GM19395 (cell line): Measurements from ENCODE around the gene TSPAN9.

Experiments used
- ATAC-seq: cut with Tn5 transposase; IDR thresholded peaks from one replicate; pipeline ENCODE4 v1.9.1; 2021; ENCODE audit warnings: mild to moderate bottlenecking, moderate library complexity; ENCODE audit not compliant: unreplicated experiment

The TSPAN9 gene

DNA sequence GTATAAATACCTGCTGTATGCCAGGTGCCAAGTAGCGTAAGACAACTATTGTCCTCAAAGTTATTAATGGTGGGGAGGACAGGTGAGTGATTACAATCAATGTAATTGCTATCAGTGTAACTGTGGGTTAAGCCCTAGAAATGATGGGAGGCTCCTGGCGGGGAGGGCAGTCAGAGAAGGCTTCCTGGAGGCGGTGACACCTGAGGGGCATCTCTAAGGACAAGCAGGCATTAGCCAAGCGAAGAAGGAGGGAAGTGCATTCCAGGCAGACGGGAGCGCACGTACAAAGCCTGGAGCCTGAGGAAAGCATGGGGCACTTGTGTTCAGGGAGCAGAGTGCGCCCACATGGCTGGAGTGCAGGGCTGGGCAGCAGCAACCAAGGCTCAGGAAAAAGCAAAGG lies 230.9 kb downstream of the TSPAN9 start:
- no peak for ATAC-seq

DNA sequence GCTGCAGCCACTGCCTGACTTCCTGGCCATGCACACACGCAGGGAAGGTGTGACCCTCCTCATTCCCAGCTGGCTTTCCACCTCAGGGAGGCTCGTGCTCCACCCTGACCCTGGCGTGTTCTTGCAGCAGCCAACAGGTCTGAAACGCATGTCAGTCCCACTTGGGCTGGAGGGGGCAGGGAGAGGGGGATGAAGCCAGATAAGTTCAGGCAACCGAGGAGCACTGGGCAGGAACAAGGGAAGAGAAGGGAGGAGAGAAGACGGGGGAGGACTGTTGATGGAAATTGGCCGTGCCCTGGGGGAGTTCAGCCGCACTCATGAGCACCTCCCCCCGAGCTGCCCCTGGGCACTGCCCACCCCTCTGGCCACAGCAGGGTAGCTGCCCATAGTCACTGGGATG lies 231.4 kb downstream of the TSPAN9 start:
- ATAC-seq: no peak

DNA sequence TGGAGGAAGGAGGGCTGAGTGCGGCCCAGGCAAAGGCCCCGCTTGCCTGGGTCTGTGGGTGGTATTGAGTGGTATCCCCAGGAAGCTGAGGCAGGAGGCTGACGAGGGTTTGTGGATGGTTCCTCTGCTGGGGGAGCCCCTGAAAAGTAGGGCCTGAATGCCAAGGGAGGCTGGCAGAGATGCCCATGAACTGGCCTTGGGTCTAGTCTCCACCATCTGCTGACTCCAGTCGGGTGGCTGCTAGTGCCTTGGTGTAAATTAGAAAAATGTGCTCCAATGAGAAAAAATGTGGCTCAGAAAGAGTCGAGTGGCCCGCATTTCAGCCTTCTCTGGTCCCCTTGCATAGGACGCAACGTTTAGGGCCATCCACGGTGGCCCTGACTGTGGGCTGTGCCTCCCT lies 232.6 kb downstream of the TSPAN9 start:
- ATAC-seq: no peak

DNA sequence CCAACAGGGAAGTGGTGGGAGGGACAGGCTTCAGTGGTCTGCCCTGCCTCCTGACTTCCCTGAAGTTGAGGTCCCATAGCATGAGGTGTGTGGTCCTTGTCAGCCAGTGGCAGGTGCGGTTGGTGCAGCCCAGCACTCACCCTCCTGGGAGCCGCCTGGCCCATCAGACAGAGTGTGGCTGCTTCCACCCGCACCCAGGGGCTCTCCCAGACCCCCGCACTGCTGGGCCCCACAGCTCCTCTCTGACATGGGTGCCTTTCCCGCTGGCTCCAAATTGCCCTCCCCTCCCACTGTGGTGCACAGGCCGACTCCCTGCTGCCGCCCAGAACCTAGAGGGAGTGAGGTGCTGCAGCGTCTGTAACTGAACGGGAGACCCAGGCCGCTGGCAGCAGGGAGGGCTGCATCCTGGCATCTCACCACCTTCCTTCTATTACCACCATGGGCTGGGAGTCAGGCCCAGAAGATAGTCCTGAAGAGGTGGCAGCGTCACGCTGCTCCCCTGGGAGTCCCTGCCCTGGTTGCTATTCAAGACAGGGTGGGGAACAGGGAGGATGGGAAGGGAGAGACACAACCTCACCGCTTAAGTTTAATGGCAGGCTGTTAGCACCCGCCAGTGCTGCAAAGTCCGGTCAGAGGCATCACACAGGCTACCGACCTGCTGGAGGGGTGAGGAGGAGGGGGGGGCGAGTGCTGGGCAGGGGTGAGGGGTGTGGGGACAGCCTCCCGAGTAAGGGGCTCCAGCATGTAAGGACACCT lies 233.3 kb downstream of the TSPAN9 start:
- no peak for ATAC-seq

DNA sequence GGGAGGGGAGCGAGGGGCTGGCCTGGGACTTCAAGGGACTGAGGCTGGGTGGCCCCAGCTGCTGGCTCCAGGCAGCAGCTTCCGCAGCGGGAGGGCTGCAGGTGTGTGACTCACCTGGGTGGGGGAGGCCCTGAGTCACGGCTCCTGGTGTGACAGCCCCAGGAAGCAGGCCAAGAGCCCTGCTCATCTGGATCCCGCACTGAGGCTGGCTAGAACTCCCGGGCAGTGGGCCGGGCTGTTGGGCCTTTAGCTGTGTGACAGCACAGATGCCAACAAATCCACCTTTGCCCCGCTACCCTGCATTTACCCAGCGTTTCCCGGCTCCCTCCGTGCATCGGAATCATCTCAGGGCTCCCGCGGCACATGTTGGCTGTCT lies 233.8 kb downstream of the TSPAN9 start:
- no peak for ATAC-seq

DNA sequence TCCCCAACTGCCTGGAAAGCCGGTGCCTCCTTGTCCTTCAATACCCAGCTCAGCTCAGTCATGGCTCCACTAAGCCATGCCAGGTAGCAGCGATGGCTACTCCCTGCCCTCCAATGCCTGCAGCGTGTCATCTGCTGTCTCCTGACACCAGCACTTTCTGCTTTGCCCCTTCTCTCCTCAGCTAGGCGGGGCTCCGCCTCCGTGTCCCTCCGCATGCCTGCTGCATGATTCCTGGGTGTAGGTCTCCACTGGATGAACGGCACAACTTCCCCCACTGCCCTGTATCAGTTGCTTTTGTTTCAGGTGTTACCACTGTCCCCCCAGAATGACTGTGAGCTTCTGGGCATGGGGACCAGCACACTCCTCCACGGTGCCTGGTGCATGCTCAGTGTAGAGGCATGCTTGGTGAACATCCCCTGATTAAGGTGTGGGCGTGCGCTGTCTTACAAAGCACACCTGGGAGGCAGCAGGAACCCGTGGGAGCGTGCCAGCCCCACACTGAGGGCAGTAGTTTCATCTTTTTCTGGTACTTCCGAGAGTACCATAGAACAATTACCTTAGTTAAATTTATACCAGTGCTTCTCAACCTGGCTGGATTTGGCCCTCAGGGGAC lies 234.4 kb downstream of the TSPAN9 start:
- no peak for ATAC-seq

DNA sequence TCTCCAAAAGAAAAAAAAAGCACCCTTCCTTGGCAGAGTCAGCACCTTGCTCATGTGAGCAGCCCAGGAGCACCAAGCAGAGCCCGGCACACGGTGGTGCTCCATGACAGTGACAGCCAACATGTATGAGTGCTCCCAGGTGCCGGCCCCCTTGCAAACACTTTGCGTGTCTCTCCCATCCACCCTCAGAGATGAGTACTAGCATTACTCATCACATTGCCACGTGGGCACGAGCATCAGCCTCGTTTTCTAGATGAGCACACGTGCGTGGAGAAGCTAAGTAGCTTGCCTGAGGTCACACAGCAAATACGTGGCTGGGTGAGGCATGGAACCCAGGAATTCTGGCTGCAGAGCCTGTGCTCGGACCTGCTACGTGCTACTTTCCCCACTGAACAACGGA lies 235.9 kb downstream of the TSPAN9 start:
- ATAC-seq: no peak

DNA sequence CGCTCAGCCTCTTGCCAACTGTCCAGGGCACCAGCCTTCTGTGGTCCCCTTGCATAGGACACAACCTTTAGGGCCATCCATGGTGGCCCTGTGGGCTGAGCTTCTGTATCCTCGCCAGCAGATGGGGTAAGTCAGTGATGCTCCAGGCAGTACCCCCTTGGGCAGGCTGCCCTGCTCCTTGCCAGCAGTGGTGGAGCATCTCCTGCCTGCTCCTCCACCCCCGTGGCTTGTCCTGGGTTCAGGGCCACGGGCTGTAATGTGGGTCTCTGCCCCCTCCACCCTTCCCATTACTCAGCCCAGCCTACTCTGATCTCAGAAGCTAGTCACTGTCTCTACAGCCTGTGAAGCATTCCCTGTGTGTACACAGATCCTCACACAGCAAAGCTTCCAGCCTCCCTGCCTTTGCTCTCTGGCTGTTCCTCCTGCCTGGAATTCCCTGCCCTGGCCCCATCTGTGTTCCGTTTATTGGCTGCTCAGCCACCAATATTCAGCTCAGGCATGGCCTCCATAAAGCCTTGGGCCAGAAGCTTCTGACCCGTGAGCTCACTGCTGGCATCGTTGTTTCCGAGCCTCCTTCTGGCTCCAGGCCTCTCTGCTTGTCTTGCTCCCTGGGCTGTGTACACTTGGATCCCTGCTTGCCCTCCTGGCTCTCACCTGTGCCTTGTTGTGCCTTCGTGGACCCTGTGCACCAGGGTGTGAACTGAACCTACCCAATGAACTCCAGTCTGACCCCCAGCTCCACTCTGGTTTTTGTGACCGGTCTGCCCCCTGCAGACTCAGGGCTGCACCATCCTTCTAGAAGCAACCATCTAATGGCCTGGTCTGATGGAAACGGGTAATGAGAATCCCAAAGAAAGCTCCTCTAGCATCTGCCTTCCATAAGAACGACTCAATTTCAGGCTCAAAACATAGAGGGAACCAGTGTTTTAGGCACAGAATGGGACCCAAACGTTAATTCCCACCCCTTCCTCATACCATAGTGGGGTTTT lies 236.8 kb downstream of the TSPAN9 start:
- no peak for ATAC-seq

DNA sequence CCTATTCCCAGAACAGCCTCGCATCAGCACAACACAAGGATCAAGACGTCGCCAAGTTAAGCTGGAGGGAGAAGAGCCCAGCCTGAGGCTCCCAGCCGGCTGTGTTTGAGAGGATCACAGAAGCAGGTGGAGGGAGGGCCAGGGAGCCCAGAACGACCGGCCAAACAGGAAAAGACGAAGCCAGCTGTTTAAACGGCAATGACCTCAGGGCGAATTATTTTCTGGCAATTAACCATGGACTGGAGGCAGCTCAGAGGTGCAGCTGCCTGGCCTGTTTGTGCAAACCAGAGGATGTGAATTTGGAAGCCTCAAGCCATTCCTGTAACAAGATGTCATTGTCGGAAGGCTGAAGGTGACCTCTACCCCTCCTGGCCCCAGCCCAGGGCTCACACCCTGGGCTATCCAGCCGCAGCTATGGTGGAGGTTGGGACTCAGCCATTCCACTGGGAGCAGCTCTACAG lies 238.1 kb downstream of the TSPAN9 start:
- no peak for ATAC-seq

DNA sequence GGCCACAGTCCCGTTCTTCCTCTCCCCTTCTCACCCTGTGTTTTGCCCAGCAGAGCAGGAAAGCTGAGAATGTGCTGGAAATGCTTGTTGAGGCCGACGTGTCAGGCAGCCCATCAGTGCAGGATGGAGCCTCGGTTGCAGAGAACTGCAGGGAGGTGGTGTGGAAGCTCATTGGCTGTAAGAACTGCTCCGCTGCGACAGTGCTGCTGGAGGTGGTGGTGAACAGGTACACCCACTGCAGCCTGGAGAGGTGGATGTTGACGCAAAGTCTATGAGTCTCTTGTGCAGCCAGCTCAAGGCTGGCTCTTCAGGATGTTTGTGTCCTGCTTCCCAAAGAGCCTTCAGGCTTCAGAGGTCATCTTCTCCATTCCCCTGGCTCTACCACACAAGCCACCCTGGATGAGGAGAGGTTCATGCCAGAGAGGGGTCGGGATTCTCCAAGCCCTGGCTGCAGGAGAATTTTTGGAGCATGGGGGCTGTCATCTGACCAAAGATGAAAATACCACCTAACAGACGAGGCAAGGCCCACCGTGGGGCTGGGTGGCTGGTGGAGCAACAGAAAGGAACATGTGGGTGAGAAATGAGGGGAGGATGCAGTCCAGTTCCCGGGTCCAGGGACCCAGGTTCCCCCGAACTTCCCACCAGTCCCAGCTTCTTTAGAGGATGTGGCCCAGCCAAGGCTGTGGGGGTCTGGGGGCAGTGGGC lies 239.7 kb downstream of the TSPAN9 start:
- no peak for ATAC-seq

DNA sequence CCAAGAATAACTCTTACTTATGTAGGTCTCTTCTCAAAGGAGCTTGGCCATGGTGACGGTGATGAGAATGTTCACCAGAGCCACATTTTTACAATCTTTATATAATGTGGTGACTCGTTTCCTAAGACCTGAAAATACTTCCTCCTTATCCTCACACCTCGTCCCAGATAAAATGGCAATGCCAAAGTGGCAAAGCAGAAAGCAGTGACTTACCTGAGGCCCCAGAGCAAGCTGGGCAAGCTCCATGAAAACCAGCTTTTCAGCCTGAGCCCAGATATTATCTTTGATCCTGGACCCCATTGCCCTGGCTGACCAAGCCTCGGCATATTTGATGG lies 240.3 kb downstream of the TSPAN9 start:
- no peak for ATAC-seq

DNA sequence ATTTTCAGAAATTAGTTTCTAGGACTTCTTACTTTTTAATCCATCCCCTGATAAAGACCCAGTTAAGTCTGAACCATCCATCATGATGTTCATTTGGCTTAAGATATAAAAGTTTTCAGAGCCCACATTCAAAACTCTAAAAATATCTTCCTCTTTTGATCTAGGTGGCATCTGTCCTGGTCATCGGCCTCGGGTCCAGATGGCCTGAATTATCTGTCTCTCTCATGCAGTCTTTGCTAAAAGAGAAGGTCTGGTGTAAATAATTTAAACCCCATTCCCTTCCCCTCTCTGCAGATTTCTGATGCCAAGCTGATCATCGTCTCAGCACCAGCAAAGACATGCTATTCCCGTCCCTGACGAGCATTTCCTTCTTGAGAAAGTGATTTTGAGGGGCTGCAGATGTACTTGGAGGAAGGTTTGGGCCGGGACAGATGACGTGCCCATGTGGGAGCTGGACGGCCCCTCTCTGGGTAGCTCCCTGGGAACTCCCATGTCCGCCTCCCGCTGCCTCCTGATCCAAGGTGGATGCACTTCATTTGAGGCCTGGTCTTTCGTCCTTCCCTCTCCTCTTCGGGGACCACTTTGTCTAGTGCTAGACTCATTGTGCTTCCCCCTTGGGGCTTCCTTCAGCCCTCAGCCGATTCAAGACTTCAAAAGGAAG lies 240.8 kb downstream of the TSPAN9 start:
- ATAC-seq: no peak

DNA sequence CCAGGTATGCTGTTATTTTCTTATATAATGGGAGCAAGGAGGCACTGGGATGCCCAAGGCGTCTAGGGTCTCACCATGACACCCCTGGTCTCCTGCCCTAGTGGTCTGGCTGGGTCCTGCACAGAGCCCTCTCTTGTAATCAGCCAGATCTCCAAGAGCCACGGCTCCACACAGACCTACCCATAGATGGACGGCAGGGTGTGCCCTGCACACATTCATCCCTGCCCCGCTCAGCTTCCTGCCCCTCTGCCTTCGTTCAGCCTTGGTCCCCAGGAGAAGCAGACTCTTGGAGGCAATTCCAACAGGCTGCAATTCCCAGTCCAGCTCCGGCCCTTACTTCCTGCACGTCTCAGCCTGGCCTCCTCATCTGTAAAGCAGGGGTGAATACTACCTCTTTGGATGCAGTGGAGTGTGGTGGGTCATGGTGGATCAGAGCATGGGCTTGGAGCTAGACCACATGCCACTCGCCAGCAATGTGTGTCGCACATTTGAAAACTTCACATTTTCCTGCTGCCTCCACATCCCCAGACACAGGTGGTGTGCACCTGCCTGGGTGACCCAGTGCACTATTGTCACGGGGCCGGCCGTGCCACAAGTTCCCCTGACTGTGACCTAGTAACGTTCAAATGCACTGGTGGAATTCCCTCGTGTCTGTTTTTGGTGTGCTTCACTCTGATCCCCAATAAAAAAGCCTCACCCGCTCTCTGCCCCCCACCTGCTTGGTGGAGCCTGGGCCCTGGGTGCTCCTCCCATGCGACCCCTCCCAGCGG lies 242.7 kb downstream of the TSPAN9 start:
- ATAC-seq: no peak

DNA sequence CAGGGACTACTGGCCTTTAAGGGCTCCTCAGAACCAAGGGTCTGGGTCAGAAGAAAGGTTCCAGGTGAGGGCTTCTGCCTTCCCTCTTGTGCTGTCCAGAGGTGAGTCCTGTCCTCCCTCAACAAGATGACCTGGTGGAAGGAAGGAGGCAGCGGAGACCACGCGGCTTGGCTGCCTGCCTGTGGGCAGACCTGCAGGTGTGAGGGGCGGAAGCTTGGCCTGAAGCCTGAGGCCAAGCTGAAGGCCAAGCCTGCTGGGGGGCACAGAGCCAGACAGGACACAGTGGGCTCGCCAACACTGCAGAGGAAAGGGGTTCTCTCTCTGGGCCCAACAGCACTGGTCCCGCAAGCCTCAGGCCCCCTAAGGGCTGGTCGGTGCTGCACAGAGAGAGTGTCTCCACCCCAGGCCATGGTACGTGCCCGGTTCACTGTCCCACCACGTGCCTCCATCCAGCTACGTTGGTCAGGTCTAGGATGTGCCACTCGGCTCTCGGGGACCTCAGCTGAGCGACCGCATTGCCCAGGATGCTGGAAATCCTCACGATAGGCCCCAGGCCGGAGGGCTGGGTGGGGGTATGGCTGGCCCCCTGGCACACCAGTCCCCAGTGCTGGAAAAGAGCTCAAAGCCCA lies 243.8 kb downstream of the TSPAN9 start:
- no peak for ATAC-seq

DNA sequence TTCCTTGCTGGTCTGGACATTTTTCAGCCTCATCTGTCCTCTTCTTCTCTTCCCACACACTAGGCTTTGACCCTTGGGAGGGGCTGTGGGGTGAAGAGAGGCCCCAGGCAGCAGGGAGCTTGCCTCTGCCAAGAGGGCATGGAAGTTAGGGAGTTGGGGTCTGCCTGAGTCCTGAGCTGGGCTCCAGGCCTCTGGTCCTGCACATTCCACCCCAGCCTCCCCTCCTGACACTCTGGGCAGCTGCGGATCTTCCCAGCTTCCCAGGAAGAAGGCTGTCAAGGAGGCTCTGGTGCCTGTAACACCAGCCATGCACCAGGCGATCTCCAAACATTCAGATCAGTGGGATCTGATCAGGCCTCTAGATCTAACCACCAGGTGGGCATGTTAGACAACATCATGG lies 244.7 kb downstream of the TSPAN9 start:
- ATAC-seq: no peak

DNA sequence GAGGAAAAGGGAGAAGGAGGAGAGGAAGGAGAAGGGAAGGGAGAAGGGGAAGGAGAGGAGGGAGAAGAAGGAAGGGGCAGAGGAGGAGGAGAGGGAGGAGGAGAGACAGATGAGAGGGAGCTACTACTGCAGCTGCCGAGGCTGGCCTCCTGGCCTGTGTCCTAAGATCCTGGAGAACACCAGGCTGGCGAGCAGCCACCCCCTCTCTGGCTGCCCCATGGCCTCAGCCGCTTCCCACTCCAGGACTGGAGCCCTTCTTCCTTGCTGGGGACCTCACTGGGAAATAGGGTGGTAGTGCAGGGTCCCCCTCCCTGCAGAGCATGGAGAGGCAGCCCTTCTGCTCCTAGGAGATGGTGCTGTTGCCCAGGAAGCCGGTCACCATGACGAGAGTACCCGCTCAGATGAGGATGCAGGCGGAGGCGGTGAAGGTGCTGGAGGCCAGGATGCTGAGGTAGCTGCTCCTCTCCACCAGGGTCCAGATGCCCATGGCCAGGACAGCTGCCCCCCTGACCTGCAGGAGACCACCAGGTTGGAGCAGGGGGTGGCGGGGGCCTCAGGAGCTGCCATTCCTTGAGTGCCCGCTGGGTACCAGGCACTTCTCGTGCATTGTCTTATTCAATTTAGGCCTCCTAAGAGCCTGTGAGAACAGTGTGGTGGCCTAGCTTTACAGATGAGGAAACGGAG lies 246.0 kb downstream of the TSPAN9 start:
- ATAC-seq: no peak

DNA sequence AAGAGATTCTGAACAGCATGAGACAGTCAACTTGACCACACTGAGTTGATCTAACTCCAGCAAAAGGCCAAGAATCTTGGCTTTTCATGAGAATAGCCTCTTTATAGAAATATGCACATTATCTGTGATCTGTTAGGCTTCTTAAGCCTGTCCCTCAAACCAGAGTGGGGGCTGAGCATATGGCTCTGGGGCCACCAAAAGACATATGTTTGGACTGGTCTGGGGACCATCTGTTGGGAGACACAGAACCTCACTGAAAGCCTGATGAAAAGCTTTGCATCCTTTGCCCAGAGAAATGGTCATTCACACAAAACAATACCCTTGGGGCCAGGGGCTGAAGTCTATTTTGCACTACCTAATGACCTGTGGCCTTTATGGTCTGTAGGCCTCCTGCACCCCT lies 248.6 kb downstream of the TSPAN9 start:
- no peak for ATAC-seq

DNA sequence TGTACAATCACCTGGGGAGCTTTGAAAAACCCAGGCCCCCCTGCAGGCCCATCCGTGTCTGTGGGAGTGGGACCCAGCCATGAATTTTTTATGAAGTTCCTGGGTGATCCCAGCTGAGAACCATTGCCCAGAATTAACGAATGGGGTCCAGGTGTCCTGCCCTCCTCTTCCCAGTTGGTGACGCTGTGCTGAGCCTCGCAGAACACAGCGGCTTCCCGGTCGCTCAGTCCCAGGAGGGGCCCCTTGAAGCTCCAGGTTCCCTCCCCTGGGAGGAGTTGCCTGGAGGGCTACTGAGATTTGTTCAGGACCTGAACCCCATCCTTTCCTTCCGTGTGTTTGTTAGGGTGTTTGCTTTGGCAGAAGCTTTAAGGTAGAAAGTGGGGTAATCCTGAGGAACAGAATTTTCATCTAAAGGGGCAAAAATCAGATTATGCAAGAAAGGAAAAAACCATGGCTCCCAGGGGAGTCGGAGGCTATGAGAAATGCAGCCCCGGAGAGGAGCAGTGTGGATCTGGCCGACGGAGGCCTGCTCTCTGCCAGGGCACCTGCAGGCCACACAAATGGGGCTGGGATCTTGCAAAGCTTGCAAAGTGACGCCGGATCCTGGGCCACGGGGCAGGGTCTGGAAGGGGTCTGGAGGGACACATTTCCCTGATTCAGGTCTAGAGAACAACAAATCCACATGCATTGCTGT lies 249.1 kb downstream of the TSPAN9 start:
- ATAC-seq: no peak
